ENCODE results near the gene LHB.

LHB gene

DNA sequence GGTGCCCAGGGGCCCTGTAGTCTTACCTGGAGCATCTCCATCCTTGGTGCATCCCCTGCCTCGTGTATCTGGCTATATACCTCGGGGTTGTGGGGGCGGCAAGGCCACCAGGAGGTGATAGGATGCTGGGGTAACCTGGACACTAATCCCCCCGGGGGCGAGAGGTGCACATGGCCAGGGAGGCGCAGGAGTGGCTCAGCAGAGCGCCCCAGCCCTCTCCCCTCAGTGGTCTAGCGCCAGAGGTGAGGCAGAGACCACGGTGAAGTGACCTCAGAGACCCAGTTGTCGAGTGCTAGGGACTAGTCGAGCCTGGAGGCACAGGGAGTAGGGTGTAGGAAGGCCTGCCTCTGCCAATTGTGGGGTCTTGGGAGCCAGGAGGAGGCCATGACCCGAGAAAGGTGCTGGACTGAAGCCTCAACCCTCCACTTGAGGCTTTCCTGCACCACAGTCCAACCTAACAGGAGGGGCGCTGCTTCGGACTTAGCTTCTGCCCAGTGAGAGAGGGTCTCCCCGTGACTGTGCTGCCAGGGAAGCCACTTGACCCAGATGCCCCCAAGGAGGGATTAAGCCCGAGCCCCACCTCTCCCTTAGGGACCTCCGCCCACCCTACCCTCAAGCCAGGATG, at the start of gene LHB:
Gene LHB, minus strand, starts transcription at position 51 of the 625 bp plus-strand sequence. Its CDS starts 10 bp downstream, at position 41.
- ChIA-PET POLR2A (interaction anchor here (0.6 kb wide), 1 partner anchor 142 kb away, joined by 6 read pairs; no protein-coding TSS in a partner anchor), CTCF (interaction anchor here (1.1 to 3.6 kb wide), 5 partner anchors 9 to 24 kb away, joined by 4 to 28 read pairs (median 12); partner anchors contain the start of genes GYS1 and RUVBL2)
- TF ChIP-seq, protein P1, sequence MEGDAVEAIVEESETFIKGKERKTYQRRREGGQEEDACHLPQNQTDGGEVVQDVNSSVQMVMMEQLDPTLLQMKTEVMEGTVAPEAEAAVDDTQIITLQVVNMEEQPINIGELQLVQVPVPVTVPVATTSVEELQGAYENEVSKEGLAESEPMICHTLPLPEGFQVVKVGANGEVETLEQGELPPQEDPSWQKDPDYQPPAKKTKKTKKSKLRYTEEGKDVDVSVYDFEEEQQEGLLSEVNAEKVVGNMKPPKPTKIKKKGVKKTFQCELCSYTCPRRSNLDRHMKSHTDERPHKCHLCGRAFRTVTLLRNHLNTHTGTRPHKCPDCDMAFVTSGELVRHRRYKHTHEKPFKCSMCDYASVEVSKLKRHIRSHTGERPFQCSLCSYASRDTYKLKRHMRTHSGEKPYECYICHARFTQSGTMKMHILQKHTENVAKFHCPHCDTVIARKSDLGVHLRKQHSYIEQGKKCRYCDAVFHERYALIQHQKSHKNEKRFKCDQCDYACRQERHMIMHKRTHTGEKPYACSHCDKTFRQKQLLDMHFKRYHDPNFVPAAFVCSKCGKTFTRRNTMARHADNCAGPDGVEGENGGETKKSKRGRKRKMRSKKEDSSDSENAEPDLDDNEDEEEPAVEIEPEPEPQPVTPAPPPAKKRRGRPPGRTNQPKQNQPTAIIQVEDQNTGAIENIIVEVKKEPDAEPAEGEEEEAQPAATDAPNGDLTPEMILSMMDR (IDR thresholded peaks at IDR 0.05; ENCODE audit: control extremely low read depth, extremely low read depth, low read depth, missing control alignments), result no peak
- DNase-seq (ENCODE audit: extremely low spot score), result no peak

DNA sequence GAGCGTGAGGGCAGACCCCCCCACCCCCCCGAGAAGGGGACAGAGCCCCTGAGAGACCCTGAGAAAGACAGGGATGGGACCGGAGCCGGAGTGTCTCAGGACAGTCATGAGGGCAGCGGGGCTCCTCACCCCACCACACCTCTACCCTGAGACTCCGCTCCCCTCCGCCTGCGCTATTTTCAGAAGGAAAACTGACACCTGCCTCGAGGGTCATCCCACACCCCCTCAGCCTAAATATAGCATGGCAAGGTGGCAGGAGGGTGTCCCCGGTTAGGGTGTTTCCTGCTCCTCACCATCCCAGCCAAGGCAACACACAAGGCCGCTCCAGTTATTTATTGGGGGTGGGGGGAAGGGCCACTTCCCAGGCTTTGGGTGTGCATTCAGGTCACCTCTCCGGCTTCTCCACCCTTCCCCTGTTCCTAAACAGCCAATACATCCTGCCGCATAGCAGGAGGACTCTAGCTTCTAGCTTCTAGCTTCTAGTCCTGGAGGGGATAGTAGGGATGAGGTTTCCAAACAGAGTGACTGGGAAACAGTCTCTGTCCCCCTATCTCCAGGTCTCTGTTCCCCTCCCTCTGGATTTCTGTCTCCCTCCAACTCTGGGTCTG, 49.1 kb upstream of the LHB start:
- TF ChIP-seq, protein P1 (IDR thresholded peaks at IDR 0.05; ENCODE audit: control extremely low read depth, extremely low read depth, low read depth, missing control alignments), result no peak
- DNase-seq (ENCODE audit: extremely low spot score), result no peak
- CTCF ChIA-PET, result interaction anchor here (1.2 kb wide), 1 partner anchor 8 kb away, joined by 3 read pairs; no protein-coding TSS in a partner anchor
- POLR2A ChIA-PET, result no interaction called here

DNA sequence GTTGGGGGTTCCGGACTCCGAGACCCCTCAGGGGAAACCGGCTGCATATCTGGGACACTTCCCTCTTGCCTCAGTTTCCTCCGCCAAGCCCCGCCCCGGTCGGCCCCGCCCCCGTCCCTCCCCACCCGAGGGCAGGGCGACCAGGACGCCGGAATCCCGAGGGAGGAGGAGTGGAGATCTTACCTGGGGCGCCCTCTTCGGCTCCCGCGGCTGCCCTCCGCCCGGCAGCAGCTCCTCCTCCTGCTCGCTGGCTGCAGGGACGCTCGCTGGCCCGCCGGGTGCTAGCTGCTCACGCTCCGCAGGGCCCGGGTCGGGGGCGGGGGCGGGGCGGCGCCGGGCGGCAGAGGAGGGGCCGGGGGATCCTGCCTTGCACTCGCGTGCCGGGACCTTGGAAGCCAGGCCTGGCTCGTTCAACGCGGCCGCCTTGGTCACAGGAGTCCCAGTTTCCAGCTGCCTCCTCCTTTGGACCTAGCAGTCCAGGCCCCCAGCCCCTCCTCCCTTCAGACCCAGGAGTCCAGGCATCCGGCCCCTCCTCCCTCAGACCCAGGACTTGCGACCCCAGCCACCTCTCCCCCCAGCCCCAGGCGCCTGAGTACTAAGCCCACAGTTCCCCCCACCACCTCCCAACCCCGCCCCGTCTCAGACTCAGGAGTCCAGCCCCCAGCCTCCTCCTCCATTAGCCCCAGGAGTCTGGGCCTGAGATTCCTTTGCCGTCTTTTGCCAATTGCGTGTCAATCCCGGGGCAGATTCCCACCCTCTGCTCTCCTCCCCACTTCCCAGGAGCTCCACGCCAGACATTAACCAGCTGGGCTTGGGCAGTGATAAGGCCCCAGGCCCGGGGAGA, 48.1 kb upstream of the LHB start, which contains the start of gene NTF4:
Gene NTF4, minus strand, starts transcription at position 51 of the 844 bp plus-strand sequence. CDS start 2,821 bp downstream, outside the sequence.
- ChIA-PET CTCF (interaction anchor here (1.2 kb wide), 1 partner anchor 9 kb away, joined by 3 read pairs; no protein-coding TSS in a partner anchor), POLR2A (no interaction called here)
- no peak for DNase-seq (ENCODE audit: extremely low spot score)
- TF ChIP-seq, protein P1 (IDR thresholded peaks at IDR 0.05; ENCODE audit: control extremely low read depth, extremely low read depth, low read depth, missing control alignments), result no peak

DNA sequence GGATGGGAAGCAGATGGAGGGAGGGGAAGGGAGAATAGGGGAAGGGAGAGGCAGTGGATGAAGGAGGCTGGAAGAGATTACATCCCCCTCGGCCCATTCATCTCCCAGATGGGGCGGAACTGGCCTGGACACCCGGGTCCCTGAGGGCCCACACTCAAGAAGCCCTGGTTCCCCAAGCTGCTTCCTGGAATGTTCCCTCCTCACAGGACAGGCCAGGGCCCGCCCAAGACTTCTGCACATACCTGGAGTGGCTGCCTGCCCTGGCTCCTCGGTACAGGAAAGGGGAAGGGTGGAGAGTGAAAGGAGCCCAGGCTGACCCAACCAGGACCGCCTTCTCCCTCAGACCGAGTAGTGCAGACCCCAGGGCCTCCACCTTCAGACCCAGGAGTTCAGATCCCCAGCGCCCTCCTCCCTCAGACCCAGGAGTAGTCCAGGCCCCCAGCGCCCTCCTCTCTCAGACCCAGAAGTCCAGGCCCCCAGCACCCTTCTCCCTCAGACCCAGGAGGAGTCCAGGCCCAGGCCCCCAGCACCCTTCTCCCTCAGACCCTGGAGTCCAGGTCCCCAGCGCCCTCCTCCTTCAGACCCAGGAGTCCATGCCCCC, 47.2 kb upstream of the LHB start:
- no peak for DNase-seq (ENCODE audit: extremely low spot score)
- ChIA-PET POLR2A (no interaction called here), CTCF (no interaction called here)
- TF ChIP-seq, protein P1 (IDR thresholded peaks at IDR 0.05; ENCODE audit: control extremely low read depth, extremely low read depth, low read depth, missing control alignments), result no peak

DNA sequence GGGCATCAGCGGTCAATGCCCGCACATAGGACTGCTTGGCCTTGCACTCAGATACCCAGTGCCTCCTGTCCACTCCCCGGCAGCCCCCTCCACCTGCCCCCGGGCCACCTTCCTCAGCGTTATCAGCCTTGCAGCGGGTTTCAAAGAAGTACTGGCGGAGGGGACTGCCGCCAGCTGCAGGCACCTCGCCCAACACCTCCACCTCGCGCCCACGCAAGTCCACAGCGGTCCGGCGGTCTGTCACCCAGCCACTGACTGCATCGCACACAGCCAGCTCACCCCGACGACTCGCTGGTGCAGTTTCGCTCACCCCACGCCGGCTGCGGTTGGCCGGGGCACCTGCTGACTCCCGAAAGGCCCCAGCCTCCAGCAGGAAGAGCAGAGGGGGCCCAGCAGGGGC, 44.6 kb upstream of the LHB start:
- ChIA-PET POLR2A (no interaction called here), CTCF (interaction anchor here (1.0 to 2.8 kb wide), 5 partner anchors 9 to 85 kb away, joined by 3 to 13 read pairs (median 7); partner anchors contain the start of gene KCNA7)
- DNase-seq (ENCODE audit: extremely low spot score), result peak; percentile 50
- TF ChIP-seq, protein P1 (IDR thresholded peaks at IDR 0.05; ENCODE audit: control extremely low read depth, extremely low read depth, low read depth, missing control alignments), result no peak

DNA sequence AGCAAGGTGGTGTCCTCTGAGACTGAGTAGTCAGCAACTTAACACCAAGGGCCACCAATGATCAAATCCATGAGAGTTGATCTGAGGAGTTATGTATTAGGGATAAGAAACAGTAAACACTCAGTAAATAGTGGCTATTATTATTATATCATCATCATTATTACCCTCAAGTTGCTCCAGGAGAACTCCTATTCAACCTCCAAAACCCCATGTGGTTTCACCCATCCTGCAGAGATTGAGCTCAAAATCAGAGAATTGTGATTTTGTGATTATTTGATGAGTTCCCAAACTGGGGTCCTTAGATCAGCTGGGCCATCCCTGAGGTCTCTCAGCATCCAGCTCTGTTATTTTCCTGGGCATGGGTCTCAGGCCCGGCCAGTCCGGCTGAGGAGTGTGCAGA, 44.1 kb upstream of the LHB start:
- no peak for DNase-seq (ENCODE audit: extremely low spot score)
- ChIA-PET POLR2A (no interaction called here), CTCF (interaction anchor here (1.0 to 2.8 kb wide), 6 partner anchors 9 to 85 kb away, joined by 3 to 13 read pairs (median 6); partner anchors contain the start of gene KCNA7)
- TF ChIP-seq, protein P1 (IDR thresholded peaks at IDR 0.05; ENCODE audit: control extremely low read depth, extremely low read depth, low read depth, missing control alignments), result no peak
